TTC549 (cell line): Measurements from ENCODE around the gene HMX2.

ENCODE experiments used
- FAIRE-seq: peaks from 2 replicates; lab custom pipeline; 2012; peaks lifted over from hg19 to GRCh38; lab: Jason Lieb, UNC

The HMX2 gene

DNA sequence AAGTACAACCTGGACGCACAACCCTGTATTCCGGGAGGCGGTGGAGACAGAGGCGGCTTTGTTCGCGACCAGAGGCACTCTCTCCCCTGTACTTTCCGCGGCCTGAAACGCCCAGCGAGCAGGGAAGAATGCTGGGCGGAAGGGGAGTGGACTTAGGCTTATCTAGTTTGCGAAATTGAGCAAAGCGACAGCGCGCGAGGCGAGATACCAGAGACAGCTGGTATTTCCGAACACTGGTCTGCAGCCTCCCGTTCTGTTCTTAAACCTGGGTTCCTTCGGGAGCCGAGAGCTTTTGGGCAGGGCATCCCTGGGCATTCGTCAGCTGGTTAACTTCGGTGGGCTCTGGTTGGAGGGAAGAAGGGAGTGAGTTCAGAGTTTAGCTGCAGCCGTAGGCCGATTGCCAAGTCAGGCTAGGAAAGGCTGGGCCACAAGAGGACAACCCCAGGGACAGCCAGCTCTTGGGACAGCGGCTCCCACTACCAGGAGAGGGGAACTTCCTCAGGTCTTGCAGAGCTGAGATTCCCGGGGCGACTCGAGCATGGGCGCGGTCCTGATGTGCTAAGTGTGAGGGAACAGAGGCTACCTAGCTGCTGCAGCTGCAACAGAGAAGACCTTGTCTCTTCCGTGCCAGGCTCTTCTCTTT lies 8.3 kb upstream of the HMX2 start:
- no peak for FAIRE-seq

DNA sequence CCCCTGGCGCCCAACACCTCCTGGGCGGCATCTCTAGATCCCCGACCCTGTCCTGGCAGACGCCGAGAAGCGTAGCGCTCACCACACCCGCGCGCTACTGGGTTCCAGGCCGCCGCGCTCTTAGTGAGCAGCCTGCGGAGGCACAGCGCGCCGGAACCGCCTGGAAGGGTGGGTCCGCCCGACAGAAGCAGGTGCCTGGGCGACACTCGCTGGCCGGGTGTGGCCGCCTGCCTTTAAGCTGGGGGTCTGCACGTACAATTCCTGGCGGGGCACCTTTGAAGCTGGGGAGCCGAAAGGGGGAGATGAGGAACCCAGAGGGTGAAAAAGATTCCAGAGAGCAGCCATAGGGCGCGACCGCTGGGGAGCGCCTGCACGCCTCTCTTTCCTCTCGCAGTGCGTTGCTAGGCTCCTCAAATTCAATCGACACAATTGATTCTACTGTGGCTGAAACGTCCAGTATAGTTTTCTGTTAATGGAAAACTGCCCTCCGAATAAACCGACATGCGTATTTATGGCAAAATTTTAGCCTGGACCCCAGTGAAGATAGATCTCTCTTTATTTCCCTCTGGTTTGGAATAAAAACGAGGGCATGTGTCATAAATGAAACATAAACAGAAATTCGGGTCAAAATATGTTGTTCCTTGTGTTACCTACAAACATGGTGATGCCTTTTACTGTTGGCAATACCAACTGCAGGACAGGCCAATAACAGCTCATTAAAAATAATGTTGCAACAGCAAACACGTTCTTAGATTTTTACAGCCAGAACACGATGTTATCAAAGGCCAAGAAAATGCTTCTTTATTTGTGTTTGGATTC lies 7.6 kb upstream of the HMX2 start:
- FAIRE-seq = no peak

DNA sequence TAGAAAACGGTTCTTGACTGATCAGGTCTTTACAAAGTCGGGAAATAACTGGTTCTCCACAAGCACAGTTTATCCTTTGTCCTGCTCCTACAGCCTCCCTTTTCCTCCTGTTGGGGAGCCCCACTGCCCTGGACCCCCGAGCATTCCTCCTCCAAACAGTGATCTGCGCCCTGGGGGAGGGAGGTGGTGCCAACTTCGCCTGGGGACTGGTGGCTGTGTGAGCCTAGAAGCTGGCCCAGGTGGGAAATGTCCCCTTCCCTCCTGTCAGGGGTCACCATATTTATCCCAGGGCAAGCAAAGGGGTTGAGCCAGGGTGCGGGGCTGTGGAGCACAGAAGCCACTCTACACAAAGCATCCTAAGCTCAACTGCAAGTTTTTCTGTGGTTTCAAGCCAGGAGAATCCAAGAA lies 6.9 kb upstream of the HMX2 start:
- FAIRE-seq = no peak

DNA sequence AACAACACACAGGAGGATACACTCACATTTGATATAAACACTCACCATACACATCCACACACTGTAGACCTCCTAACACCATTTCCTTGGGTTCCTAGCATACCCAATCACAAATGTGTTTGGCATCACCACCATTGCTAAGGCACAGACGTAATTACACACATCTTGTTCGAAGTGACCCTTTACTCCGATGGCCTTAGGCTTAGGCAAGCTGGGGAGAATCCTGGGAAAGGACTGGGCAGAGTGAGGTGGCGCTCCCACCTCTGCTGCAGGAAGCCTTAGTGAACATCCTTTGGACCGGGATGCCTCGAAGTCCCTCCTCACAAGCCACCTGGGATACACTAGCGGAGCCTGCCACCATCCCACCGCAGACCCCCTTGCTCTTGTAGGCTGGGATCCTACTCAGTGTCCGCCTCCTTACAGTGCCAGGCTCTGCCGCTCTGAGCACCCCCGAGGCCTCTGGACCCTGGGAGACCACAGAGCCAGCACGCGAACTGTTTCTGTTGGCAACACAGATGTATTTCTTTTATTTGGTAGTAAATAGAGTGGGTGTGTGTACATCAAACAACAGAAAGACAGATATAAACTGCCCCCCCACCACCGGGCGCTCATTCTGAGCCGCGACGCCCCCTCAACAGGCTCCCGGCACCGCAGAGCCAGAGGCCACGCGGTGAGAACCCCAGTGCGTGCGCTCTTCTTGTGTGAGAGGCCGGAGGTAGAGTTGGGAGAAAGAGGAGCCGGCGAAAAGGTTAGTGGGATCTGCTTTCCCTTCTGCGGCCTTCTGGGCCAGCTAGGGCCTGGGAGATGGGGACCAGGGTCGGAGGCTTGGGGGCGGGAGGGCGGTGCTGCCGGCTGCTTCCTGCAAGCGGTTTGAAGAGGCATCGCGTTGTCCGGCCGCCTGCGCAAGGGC lies 5.9 kb upstream of the HMX2 start:
- FAIRE-seq = no peak

DNA sequence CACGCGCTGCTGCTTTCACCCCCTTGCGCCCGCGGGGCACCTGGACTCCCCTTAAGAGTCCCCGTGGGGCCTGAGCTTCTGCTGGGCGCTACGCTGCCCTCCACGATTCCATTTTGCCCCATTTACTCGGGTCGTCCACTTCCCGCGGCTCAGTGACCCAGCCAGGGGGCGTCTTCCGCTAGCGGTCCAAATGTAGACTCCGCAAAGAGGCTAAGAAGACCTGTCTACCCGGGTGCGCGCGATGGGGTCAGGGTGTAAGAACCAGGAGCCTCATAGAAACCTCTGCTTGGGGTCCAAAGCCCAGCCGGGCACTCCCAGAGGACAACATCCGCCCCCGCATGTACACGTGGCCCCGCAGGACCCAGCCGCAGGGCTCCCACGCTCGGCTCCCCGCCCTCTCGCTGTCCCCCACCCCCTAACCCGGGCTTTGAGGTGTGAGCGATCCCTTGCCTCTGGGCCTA lies 5.2 kb upstream of the HMX2 start:
- no peak for FAIRE-seq

DNA sequence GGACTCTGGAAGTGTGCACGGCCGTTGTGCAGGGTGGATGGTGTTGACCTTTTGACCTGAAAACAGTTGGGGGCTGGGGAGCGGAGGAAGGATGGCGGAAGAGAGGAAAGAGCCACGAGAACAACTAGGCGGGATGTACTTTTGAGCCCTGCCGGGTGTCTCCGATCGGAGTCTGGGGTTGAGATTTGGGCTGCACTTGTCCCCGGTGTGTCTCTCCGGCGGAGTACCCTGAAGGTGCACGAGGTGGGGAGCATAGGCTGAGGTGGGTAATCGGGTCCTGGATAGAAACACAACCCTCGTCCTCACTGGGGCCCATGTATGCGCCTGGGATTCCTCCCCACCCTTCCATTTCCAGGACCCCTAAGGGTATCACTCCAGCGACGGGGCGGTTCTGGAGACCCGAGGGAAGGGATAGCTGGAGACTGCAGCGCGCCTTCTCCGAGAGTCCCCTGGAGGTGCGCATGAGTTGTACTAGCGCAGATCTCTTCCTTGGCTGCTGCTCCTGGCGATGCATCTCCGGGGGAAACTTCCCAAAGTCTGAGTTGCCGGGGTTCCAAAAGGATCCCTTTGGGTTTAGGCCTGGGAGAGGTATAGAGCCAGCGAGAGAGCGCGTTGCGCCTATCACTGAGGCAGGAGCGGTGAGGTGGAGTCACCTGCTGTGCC lies 4.6 kb upstream of the HMX2 start:
- no peak for FAIRE-seq

DNA sequence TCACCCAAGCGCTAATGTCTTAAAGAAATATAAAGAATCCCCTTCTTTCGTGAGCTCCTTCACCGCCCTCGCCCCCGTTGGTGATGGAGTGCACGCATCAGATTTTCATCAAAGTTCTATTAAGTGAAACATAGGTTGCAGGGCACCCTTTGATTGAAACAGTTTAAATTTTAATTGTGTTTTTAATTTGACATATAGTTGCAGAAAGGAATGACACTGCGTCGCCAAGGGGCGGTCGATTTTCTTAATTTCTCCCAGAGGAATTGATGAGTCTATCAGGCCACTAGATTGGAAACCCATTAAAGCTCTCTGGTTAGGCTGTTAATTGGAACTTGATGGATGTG lies 4.1 kb upstream of the HMX2 start:
- FAIRE-seq = no peak

DNA sequence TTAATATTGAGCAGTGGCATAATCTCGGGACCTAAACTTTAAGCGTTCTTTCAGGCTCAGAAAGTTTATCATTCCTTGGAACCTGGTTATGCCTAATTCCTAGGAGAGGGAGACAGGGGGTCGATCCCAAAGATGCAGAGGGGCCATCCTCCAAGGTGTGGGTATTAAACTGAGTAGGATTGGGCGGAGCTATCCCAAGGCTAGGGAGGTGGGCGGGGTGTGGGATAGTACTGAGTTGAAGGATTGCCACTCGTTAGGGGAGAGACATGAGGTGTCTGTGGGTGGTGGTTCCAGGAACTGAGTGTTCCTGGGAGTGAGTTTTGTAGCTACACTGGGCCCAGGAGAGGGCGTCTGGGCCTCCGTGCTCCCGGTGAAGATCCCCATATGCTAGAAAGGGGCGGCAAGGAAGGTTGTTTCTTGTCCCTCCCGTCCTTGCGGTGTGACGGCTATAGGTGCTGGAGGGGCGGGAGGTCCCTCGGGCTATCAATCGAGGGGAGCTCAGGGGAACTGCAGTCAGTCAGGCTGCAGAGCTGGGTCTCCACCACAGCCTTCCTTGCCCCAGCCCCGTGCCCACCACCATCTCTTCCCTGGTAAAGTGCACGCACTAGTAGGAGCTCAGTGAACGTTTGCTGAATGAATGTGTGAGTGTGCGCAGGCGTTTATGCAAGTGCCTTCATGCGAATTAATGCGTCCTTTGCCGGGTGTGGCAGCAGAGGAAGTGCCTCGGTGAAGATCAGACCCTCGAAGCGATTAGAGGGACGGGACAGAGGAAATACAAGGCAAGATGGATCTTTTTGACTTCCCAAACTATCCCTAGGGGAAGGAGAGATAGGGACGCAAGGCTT lies 3.0 kb upstream of the HMX2 start:
- no peak for FAIRE-seq

DNA sequence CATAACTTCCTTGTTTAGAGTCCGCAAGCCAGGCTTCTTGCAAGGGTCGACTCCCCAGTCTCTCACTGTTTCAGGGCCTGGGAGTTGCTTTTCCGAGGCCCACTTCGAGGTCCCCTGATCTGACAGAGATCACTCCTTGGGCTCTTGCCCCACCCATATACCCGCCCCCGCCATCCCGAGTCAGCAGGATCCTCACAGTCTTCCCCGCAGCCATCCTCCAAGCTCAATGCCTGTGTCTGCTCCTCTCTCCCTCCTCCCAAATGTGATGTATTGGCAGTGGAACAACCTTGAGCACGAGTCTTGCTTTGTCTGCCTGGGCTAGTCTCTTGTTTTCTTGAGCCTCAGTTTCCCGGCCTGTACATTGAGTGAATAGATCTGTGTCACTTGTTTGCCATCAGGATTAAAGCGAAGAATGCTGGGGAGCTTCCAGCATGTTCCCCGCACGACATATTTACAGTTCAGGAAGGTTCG lies 2.4 kb upstream of the HMX2 start:
- FAIRE-seq = no peak

DNA sequence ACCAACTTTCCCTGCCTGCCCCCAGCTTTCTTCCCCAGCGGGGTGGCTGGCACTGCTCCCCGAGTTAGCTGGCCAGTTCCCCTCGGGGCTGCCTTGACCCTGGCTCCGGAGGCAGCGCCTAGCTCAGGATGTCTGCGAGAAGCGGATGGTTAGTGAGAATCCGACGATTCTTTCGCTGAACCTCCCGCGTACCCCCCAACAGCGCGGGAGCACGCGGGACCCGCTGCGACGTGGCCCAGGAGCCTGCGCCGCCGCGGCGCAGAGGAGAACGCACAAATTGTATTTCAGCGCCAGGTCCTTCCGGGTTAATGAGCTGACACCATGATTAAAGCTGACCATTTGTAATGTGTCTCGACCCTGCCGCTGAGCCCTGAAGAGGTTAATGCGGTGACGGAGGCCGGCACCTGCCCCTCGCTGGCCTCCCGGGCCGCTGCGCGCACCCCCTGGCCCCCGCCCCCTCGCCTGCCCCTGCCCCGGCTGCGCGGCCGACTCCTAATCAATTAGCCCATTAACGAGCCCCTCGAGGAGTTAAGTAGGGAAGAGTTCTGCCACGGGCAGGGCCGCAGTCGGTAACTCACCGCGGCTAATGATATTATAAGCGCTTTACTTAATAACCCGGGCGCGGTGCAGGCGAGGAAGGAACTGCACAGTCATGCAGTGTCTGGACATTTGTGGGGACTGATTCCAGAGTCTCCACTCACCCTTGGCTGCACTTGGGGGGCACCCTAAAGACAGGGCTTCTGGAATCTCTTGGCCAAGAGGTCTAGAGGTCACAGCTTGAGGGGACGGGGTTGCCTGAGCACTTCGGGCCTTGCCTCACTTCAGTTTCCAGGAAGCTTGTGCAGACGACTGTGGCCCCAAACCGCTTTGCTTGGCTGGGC lies 1.7 kb upstream of the HMX2 start:
- no peak for FAIRE-seq

DNA sequence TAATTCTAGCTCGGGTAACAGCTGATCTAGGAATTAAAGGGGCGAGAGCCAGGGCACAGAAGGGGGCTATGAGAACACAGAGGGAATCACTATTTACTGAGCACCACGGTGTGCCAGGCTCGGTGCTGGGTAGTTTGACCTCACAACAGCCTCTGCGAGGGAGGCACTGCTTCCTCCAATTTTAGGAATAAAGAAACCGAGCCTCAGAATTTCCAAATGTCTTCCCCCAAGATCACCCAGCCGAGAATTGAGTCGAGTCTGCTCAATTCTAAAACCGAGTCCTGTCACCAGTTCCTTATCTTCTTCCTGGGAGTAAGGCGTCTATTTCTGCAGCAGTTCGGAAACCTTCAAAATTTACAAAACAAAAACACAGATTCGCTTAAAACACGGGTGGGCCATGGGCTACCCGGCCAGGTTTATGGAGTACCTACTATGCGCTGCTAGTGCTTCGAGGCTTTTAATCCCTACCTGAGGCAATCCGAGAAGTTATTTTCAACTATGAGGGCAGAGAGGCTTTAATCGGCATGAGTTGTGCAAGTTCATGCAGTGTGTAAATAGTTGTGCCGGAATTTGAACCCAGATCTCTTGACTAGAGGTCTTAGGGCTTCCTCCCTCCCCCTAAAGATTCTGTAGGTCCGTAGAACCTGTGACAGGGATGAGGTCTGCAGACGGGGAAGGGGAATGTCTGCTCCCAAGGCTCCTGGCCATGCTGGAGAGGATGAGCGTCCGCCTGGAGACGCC lies 872 bp upstream of the HMX2 start:
- no peak for FAIRE-seq

DNA sequence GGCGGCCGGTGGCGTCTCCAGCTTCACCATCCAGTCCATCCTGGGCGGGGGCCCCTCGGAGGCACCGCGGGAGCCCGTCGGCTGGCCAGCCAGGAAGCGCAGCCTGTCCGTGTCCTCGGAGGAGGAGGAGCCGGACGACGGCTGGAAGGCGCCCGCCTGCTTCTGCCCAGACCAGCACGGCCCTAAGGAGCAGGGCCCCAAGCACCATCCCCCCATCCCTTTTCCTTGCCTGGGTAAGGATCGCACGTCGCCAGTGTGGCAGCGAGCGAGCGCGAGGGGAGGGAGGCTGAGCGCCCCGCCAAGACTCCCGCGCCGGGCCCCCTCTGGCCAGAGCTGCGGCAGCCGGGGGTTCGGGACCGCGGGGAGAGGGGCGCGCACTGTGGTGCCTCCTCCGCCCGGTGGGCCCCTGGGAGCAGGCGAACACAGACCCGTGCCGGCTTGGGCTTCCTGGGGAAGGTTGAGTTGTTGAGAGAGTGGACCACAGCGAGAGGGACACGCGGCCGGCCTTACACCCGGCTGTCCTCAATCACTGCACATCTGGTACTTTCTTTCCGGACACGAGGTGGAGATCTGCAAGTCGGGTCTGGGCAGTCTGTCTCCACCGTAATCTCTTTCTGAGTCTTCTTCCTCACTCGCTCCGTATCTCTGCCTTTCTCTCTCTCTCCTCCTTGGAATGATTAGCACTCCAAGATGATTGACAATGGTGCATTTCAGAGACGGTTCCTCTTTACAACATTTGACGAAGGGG lies 652 bp downstream of the HMX2 start:
- no peak for FAIRE-seq

DNA sequence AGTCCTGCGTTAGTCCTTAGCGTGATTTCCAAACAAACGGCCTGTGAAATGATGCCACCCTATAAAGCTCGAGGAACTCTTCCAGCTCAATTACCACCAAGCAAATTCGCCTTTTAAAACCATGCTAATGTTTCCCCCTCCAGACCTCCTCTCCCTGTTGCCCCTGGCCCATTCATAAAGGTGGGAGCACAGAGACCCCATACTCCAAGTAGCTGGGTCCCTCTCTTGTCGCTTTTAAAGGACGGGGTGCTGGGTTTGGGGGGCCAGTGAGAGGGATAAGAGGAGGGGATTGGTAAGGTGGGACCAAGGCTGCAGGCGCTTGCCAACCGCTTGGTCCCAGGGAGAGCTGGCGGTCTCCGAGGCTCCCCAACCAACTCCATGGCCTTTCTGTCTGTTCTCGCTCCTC lies 1.2 kb downstream of the HMX2 start:
- FAIRE-seq = no peak

DNA sequence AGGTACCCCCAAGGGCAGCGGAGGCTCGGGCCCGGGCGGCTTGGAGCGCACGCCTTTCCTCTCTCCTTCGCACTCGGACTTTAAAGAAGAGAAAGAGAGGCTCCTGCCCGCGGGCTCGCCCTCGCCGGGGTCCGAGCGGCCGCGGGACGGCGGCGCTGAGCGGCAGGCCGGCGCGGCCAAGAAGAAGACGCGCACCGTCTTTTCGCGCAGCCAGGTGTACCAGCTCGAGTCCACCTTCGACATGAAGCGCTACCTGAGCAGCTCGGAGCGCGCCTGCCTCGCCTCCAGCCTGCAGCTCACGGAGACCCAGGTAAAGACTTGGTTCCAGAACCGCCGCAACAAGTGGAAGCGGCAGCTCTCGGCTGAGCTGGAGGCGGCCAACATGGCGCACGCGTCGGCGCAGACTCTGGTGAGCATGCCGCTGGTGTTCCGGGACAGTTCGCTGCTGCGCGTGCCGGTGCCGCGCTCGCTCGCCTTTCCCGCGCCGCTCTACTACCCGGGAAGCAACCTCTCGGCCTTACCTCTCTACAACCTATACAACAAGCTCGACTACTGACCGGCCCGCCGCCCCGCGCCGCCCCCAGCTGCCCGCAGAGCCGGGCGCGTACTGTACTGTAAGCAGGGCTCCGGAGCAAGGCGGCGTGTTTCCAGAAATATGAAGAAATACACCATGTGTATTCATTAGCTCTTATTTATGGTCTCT lies 1.8 kb downstream of the HMX2 start:
- no peak for FAIRE-seq

DNA sequence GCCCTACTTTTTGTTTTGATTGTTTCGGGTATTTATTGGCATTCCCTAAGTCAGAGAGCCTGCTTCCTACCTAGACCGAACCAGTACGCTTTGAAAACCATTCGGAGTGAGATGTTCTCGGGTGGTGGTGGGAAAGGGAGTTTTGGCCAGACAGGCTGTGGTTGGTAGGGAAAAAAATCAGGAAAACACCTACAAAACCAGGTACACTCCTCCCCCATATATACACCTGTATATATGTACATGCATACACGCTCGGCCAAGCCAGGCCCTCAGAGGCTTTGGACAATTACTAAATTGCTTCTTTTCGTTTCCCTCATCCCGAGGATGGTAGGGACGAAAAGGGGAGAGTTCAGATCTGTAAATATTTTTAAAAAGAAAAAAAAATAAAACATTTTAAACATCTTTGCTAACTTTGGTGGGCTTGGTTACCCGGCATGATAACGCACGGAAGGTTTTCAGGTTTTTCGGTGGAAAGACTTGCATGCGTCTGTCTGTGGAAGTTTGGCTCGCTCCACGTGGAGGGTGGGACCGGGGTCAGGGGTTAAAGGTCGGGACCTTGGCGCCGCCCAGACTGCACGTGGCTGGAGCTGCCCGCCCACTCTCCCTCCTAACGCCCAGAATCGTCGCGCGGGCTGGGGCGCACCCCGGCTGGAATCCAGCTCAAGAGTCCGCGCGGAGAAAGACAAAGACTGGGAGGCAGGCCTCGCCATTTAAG lies 2.5 kb downstream of the HMX2 start:
- FAIRE-seq = no peak

DNA sequence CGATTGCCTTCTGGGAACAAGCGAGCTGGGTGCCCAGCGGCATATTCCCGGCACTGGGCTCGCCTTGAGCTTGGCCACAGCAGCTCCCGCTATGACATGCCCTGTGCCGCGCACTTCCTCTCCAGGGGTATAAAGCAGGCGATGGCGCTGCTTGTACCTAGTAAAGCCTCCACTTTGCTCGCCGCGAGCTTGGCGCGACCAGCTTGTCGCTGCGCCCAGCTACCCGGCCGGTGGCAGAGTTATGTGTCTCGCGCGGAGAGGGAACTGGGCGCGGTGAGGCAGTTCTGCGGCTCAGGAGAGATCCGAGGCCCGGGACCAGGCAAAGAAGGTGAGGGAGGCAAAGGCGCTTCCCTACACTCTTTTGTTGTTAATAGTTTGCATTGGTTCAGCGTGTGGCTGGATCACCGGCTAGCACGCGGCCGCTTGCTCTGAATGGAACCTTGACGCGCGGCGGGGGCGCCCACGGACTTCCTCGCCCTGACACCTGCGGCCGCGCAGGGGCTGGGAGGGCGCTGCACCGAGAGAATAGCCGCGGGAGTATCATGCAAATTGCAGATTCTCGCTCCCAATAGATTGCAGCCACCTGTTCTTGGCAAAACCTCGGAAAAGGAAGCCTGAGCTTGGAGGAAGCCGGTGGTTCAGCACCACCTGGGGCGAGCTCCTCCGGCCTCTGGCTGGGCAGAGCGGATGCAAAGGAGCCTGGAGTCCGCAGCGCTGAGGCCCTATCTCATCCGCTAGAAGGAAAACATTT lies 3.2 kb downstream of the HMX2 start:
- no peak for FAIRE-seq

DNA sequence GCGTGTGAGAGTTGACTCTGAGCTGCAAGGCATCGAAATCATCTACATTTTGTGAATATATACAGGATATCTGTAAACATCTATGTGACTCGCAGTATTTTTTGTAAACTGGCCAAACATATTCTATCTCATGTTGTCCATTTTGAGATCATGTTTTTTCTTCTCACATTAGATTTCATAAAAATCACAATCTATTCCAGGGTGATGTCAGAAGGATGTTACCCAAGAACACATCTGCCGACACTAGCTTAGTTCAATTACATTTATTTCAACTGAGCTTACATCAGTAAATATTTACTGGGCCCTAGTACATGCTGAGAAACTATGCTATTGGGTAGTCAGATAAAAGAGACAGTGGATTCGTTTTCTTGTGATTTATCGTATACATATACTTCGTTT lies 3.8 kb downstream of the HMX2 start:
- FAIRE-seq = no peak
